OCI-LY1 (cell line): ENCODE results near the gene GXYLT2.
"Not testable (repeated sequence)": the region's sequence is repeated elsewhere in the genome, so short reads cannot be mapped to it uniquely, and the experiment has no call there.

Experiments
- H2AFZ ChIP-seq: fragments of 200-600 bp; sonication (generic), shearing (Covaris generic); 2 replicates; pipeline ENCODE4 v1.6.0; 2014; ENCODE audit warnings: antibody characterized with exemption, mild to moderate bottlenecking, low read length
- H3F3A ChIP-seq: fragments of 200-600 bp; sonication (generic), shearing (Covaris generic); 2 replicates; pipeline ENCODE4 v1.6.0; 2014; ENCODE audit warnings: mild to moderate bottlenecking, antibody characterized with exemption, low read length, moderate library complexity; ENCODE audit not compliant: insufficient read depth
- H3K27ac ChIP-seq: fragments of 200-600 bp; sonication (generic); 2 replicates; pipeline ENCODE4 v1.5.1; 2014; ENCODE audit warnings: low read length, mixed run types, mild to moderate bottlenecking, low read depth; ENCODE audit not compliant: poor library complexity, severe bottlenecking
- H3K27me3 ChIP-seq: fragments of 200-600 bp; sonication (generic); 2 replicates; pipeline ENCODE4 v1.6.0; 2014; ENCODE audit warnings: antibody characterized with exemption, mild to moderate bottlenecking, low read length, moderate library complexity; ENCODE audit not compliant: insufficient read depth
- H3K36me3 ChIP-seq: fragments of 200-600 bp; sonication (generic); 2 replicates; pipeline ENCODE4 v1.6.1; 2014; ENCODE audit warnings: mild to moderate bottlenecking, antibody characterized with exemption, low read length, moderate library complexity, mixed read lengths; ENCODE audit not compliant: insufficient read depth
- H3K4me1 ChIP-seq: fragments of 200-600 bp; sonication (generic); 2 replicates; pipeline ENCODE4 v1.5.1; 2014; ENCODE audit warnings: mild to moderate bottlenecking, low read length, moderate library complexity; ENCODE audit not compliant: insufficient read depth, severe bottlenecking
- H3K4me2 ChIP-seq: fragments of 200-600 bp; sonication (generic), shearing (Covaris generic); 2 replicates; pipeline ENCODE4 v1.6.1; 2014; ENCODE audit warnings: low read length
- H3K4me3 ChIP-seq: fragments of 200-600 bp; sonication (generic); 2 replicates; pipeline ENCODE4 v1.5.1; 2014; ENCODE audit warnings: low read length, low read depth, mild to moderate bottlenecking, mixed read lengths; ENCODE audit not compliant: poor library complexity, severe bottlenecking
- H3K79me2 ChIP-seq: fragments of 200-600 bp; shearing (Covaris generic); 2 replicates; pipeline ENCODE4 v1.6.1; 2016; ENCODE audit warnings: mixed run types, low read length, mixed read lengths; ENCODE audit not compliant: insufficient read depth
- H3K9ac ChIP-seq: fragments of 200-600 bp; sonication (generic), shearing (Covaris generic); 2 replicates; pipeline ENCODE4 v1.6.1; 2014; ENCODE audit warnings: mild to moderate bottlenecking, low read length, mixed read lengths
- H3K9me2 ChIP-seq: fragments of 200-600 bp; sonication (generic), shearing (Covaris generic); 2 replicates; pipeline ENCODE4 v1.6.1; 2014; ENCODE audit warnings: low read depth, mild to moderate bottlenecking, low read length, mixed read lengths
- H3K9me3 ChIP-seq: fragments of 200-600 bp; shearing (Covaris generic); 2 replicates; pipeline ENCODE4 v1.6.1; 2014; ENCODE audit warnings: low read length, mixed read lengths
- H4K20me1 ChIP-seq: fragments of 200-600 bp; sonication (generic), shearing (Covaris generic); 2 replicates; pipeline ENCODE4 v1.6.0; 2016; ENCODE audit warnings: mild to moderate bottlenecking, low read length; ENCODE audit not compliant: insufficient read depth
- CTCF ChIP-seq: fragments of 200-600 bp; sonication (generic), shearing (Covaris generic); IDR thresholded peaks from 2 replicates; pipeline ENCODE4 v1.5.1; 2017; ENCODE audit warnings: mild to moderate bottlenecking, antibody characterized with exemption, low read length, moderate library complexity, mixed read lengths
- EZH2 ChIP-seq: fragments of 200-600 bp; sonication (generic), shearing (Covaris generic); IDR thresholded peaks from 2 replicates; pipeline ENCODE4 v1.8.0; 2017; ENCODE audit warnings: borderline replicate concordance, mixed run types, mild to moderate bottlenecking, antibody characterized with exemption, low read length, moderate library complexity, mixed read lengths

GXYLT2 gene

GRCh38 chr3:72916250-72916649, 28.4 kb downstream of the GXYLT2 start:
- Histone ChIP-seq H3K4me2 (no peak overlapping the region), H3K36me3 (no peaks in the 10 kb centered on the region), H3K4me1 (no peaks in the 10 kb centered on the region), H3K9ac (no peak overlapping the region), H3K9me3 (no peaks in the 10 kb centered on the region), H3K9me2 (no peaks in the 10 kb centered on the region), H2AFZ (no peak overlapping the region), H4K20me1 (no peaks in the 10 kb centered on the region), H3K79me2 (no peaks in the 10 kb centered on the region), H3K4me3 (no peak overlapping the region), H3K27me3 (no peaks in the 10 kb centered on the region), H3F3A (no peaks in the 10 kb centered on the region), H3K27ac (no peak overlapping the region)
- TF ChIP-seq CTCF (no peak), EZH2 (no peak)

GRCh38 chr3:72919520-72919919, 31.7 kb downstream of the GXYLT2 start:
- Histone ChIP-seq H3K9me3 (no peaks in the 10 kb centered on the region), H3K27ac (no peak overlapping the region), H3K79me2 (no peaks in the 10 kb centered on the region), H4K20me1 (no peaks in the 10 kb centered on the region), H3K9ac (no peak overlapping the region), H2AFZ (no peak overlapping the region), H3K27me3 (no peaks in the 10 kb centered on the region), H3K4me1 (no peaks in the 10 kb centered on the region), H3K4me3 (no peak overlapping the region), H3K4me2 (no peak overlapping the region), H3K9me2 (no peaks in the 10 kb centered on the region), H3K36me3 (no peaks in the 10 kb centered on the region), H3F3A (no peaks in the 10 kb centered on the region)
- no peak for TF ChIP-seq CTCF
- TF ChIP-seq EZH2: no peak

GRCh38 chr3:72924055-72924454, 36.2 kb downstream of the GXYLT2 start:
- H3F3A ChIP-seq: no peaks in the 10 kb centered on the region
- H3K9ac ChIP-seq: no peak overlapping the region
- no peak overlapping the region for H3K4me2 ChIP-seq
- TF ChIP-seq EZH2 (no peak), CTCF (peak; percentile 24)
- H3K79me2 ChIP-seq: no peaks in the 10 kb centered on the region
- H3K27ac ChIP-seq: no peak overlapping the region
- no peaks in the 10 kb centered on the region for H3K36me3 ChIP-seq
- H3K9me3 ChIP-seq: no peaks in the 10 kb centered on the region
- H2AFZ ChIP-seq: no peak overlapping the region
- H3K27me3 ChIP-seq: no peaks in the 10 kb centered on the region
- no peaks in the 10 kb centered on the region for H3K4me1 ChIP-seq
- no peak overlapping the region for H3K4me3 ChIP-seq
- no peaks in the 10 kb centered on the region for H4K20me1 ChIP-seq
- H3K9me2 ChIP-seq: no peaks in the 10 kb centered on the region

- H3K4me3 ChIP-seq, H3K27ac ChIP-seq, H3K4me2 ChIP-seq, H2AFZ ChIP-seq, H3K4me1 ChIP-seq, H3K9ac ChIP-seq, H3K9me3 ChIP-seq, H3K36me3 ChIP-seq, H3K9me2 ChIP-seq, H3K27me3 ChIP-seq, H3F3A ChIP-seq, H4K20me1 ChIP-seq, H3K79me2 ChIP-seq: not testable (repeated sequence)
These were observed 41.2 kb downstream of the GXYLT2 start for GRCh38 chr3:72928781-72929735.
